Activated CD4-positive, alpha-beta T cell treated with anti-CD3 and anti-CD28 coated beads for 48 hours (primary cell): ENCODE measurements around the gene ZBTB45.

Experiments used
- DNase-seq: peaks from one replicate; pipeline ENCODE4 v3.0.0-alpha.2; 2020

ZBTB45 gene

GRCh38 chr19:58519355-58520256 is at the start of gene ZBTB45:
Gene ZBTB45 (minus strand): TSS chr19:58519810. CDS start chr19:58517673, 2,137 bp downstream.
- DNase-seq: peak; percentile 94

GRCh38 chr19:58568453-58569130 is 49.0 kb upstream of the ZBTB45 start:
- DNase-seq: no peak

GRCh38 chr19:58566989-58567388 is 47.4 kb upstream of the ZBTB45 start:
- no peak for DNase-seq

GRCh38 chr19:58563823-58564222 is 44.2 kb upstream of the ZBTB45 start:
- no peak for DNase-seq

- DNase-seq: peak; percentile 49
Measured at GRCh38 chr19:58563034-58563573, 43.5 kb upstream of the ZBTB45 start.

- DNase-seq: peak; percentile 52
Measured at GRCh38 chr19:58562122-58563033, 42.8 kb upstream of the ZBTB45 start.

GRCh38 chr19:58561373-58562121 is 41.9 kb upstream of the ZBTB45 start:
- no peak for DNase-seq

GRCh38 chr19:58560921-58561320 is 41.3 kb upstream of the ZBTB45 start:
- no peak for DNase-seq

- no peak for DNase-seq
Measured at GRCh38 chr19:58560007-58560887, 40.6 kb upstream of the ZBTB45 start.

GRCh38 chr19:58559275-58560006 is 39.8 kb upstream of the ZBTB45 start:
- peak; percentile 87 for DNase-seq

GRCh38 chr19:58558623-58559274 is 39.1 kb upstream of the ZBTB45 start:
- peak; percentile 100 for DNase-seq

GRCh38 chr19:58558066-58558622 is 38.5 kb upstream of the ZBTB45 start, which contains the start of gene UBE2M:
Gene UBE2M (minus strand): TSS chr19:58558611. CDS start chr19:58558381, 230 bp downstream.
- DNase-seq: peak; percentile 76

- no peak for DNase-seq
Measured at GRCh38 chr19:58557221-58558065, 37.8 kb upstream of the ZBTB45 start.

- no peak for DNase-seq
Measured at GRCh38 chr19:58556622-58557220, 37.1 kb upstream of the ZBTB45 start.

- no peak for DNase-seq
Measured at GRCh38 chr19:58555920-58556621, 36.5 kb upstream of the ZBTB45 start.

- DNase-seq: no peak
Measured at GRCh38 chr19:58555369-58555885, 35.8 kb upstream of the ZBTB45 start.
